NCI-H2081 treated with DMSO at 0.1 percent for 48 hours (cell line): Measurements from ENCODE around the gene IHH.

ENCODE experiments used
- DNase-seq: peaks from one replicate; lab custom pipeline; 2025; lab: John Stamatoyannopoulos, UW

IHH gene

DNA sequence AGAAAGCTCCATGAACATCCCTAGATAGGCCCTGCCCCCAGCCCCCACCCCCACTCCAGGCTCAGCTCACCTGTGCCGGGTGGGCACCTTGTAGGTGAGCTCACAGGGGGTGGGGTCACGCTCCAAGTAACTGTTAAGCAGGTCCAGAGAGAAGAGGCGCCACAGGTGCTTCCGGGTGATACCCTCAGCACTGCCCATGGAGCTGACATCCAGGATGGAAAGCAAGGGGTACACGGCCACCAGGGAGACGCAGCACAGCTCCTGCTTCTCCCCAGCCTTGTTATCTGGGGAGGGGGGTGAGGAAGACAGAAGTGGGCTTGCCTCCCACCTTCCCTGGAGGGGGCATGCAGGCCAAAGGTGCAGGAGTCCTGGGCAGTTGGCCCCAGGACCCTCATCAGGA lies 41.3 kb downstream of the IHH start:
- DNase-seq = no peak

GRCh38 chr2:219018726-219019125 lies 42.0 kb downstream of the IHH start:
- DNase-seq = no peak

- DNase-seq = no peak
These were observed 42.4 kb downstream of the IHH start for GRCh38 chr2:219018286-219018685.

DNA sequence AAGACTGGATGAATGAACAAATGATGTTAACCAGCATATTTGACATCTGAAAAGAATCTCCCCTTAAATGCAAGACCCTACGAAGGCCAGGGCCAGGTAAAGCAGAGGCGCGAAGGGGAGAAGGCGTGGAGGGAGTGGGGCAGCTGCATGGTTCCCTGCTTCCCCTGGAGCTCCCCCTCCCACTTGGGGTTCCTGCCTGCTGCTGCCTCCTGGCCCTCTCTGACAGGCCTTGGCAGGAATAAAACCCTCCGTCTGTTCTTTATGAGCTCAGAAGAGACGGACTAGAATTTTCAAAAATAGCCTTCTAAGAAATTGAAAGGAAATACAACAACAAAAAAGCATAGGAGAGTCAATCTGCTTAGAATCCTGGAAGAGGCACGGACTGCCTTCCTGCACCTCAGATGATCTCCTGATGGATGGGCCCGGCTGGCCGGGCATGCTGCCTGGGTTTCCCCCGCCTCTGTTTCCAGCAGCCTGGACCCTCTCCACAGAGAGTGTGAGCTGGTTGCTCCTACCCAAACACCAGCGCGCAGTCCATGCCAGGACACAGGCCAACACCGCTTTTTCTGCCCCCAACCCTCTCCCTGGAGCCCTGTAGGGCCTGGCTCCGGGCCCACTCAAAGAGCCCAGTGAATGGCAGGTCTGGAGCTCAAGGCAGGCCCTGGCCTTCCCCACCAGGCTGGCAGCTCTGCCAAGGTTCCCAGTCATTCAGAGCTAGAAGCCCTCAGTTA lies 43.4 kb downstream of the IHH start:
- no peak for DNase-seq

DNA sequence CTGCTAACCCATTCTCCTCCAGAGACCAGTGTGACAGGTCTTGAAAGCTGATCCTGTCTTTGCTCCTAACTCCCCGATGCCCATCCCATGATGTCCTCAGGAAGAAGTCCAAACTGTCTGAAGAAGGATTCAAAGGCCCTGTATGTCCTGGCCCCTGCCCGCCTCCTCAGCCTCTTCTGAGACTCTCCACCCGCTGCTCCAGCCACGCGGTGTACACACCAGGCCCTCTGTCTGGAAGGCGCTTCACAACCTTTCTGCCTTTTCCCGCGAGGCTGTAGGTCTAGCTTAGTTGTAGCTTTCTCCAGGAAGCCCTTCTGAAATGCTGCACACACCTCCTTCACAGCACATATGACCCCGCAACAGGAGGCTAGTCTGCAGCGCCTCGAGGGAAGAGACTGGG lies 44.0 kb downstream of the IHH start:
- DNase-seq = no peak

DNA sequence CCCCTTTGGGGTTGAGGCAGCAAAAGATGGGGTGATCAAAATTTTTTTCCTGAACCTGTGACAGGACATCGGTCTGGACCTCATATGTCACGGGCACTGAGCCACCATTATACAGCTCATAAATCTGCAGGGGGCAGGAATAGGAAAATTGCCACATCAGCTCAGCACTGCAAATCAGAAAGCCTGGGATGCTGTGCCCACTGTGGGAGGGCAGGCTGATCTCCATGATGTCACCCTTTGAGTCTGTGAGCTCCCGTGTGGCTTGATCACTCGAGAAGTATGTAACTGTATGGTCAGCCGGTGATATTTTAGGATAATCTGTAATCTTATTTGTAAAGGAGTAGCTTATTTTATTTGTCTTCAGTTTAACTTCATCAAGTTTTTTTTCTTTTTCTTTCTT lies 49.8 kb downstream of the IHH start:
- DNase-seq = no peak

- no peak for DNase-seq
These were observed 50.5 kb downstream of the IHH start for GRCh38 chr2:219010162-219010756.

GRCh38 chr2:219009294-219009693 lies 51.4 kb downstream of the IHH start:
- no peak for DNase-seq
